Mucosa of descending colon (tissue), 3 donors: Measurements from ENCODE around the gene NETO1. TPM values are rescaled to one million over a fixed set of nuclear protein-coding genes. Genes with fewer than 3 reads are reported as not detected.

Source experiments
- ATAC-seq: fragments of 200-7000 bp; cut with Tn5 transposase; one replicate; pipeline ENCODE4 v1.9.1; 2020; ENCODE audit warnings: mild to moderate bottlenecking, moderate library complexity
- DNase-seq, 3 donors: peaks; one replicate each; pipeline ENCODE4 v3.0.0-alpha.2; 2020
- H3K36me3 ChIP-seq: fragments of 200-600 bp; one replicate; pipeline ENCODE4 v1.8.0; 2021; ENCODE audit warnings: low read depth, mild to moderate bottlenecking
- H3K4me1 ChIP-seq: fragments of 200-600 bp; one replicate; pipeline ENCODE4 v1.8.0; 2021; ENCODE audit warnings: low read depth, mild to moderate bottlenecking
- H3K4me3 ChIP-seq: fragments of 200-600 bp; one replicate; pipeline ENCODE4 v1.8.0; 2021; ENCODE audit warnings: mild to moderate bottlenecking
- H3K9me3 ChIP-seq: fragments of 200-600 bp; one replicate; pipeline ENCODE4 v1.8.0; 2021; ENCODE audit warnings: mild to moderate bottlenecking
- intact Hi-C, 2 donors: fragments of 100-400 bp; cut with DNase I in 1 of 2; cut with micrococcal nuclease in 1 of 2; formaldehyde crosslinking; loops; one replicate each; pipeline versions ENCODE4 v1.11.0 to v1.11.1; 2022; cut with DNase I, micrococcal nuclease
- total RNA-seq, 3 donors: library from RNA; stranded (reverse); fragmentation: NEBNext Ultra II Directional in 2 of 3; extraction: Animal tissue kit (Norgen Biotek cat#: 25700) in 2 of 3; gene quantifications; one replicate each; pipeline versions ENCODE4 v1.2.1 to v1.2.4, GENCODE V29; 2021 to 2023
- TF ChIP-seq, protein P1 (sequence below): fragments of 200-600 bp; IDR thresholded peaks from one replicate; pipeline ENCODE4 v1.8.0; 2022; ENCODE audit warnings: antibody characterized with exemption, mild to moderate bottlenecking
- donor health status: DM: no; HTN: no; CAD: no; lungs with moderate emphysema.
- donor health status: DM: no; HTN: no; CAD: no.
- donor health status: DM: no; HTN: yes; CAD: no.

The NETO1 gene
- total RNA-seq, 3 donors from 2014 or later: not detected

DNA sequence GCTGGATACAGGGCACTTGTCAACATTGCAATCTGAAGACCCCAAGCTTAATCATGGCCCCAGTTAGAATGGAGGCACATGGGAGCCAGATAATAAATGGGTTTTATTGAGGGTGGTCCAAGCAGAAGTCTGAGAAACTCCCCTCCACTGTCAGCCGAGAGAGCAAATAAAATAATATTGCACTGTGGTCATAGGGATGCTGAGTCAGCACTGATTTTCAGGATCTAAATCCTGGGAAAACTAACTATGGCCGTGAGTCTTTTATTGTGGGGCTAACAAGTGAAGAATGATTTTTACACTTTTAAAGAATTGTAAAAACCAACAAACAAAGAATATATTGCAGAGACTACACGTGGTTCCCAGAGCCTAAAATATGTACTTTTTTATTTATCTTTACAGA is 31.1 kb upstream of the NETO1 start:
- no peak overlapping the region for H3K4me3 ChIP-seq
- TF ChIP-seq, protein P1, sequence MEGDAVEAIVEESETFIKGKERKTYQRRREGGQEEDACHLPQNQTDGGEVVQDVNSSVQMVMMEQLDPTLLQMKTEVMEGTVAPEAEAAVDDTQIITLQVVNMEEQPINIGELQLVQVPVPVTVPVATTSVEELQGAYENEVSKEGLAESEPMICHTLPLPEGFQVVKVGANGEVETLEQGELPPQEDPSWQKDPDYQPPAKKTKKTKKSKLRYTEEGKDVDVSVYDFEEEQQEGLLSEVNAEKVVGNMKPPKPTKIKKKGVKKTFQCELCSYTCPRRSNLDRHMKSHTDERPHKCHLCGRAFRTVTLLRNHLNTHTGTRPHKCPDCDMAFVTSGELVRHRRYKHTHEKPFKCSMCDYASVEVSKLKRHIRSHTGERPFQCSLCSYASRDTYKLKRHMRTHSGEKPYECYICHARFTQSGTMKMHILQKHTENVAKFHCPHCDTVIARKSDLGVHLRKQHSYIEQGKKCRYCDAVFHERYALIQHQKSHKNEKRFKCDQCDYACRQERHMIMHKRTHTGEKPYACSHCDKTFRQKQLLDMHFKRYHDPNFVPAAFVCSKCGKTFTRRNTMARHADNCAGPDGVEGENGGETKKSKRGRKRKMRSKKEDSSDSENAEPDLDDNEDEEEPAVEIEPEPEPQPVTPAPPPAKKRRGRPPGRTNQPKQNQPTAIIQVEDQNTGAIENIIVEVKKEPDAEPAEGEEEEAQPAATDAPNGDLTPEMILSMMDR: no peak
- no peak for DNase-seq
- no peaks in the 10 kb centered on the region for H3K9me3 ChIP-seq
- intact Hi-C loops: no loop called here
- ATAC-seq: no peak
- H3K4me1 ChIP-seq: no peaks in the 10 kb centered on the region
- no peaks in the 10 kb centered on the region for H3K36me3 ChIP-seq

DNA sequence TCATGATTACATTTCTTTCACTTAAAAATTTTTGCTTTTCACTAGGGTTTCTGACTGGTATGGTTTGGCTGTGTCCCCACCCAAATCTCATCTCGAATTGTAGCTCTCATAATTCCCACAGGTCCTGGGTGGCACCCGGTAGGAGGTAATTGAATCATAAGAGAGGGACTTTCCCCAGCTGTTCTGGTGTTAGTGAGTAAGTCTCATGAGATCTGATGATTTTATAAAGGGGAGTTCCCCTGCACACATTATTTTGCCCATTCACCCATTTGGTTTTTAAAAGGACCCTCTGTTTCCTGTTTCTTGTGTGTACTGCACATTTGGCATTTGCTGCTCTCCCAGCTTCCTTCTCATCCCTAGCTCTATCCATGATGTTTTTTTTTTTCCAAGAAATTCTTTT is 27.8 kb upstream of the NETO1 start:
- no peak for DNase-seq
- Histone ChIP-seq H3K9me3 (no peaks in the 10 kb centered on the region), H3K36me3 (no peaks in the 10 kb centered on the region), H3K4me3 (no peak overlapping the region), H3K4me1 (no peaks in the 10 kb centered on the region)
- intact Hi-C loops: no loop called here
- no peak for ATAC-seq
- TF ChIP-seq, protein P1: no peak

DNA sequence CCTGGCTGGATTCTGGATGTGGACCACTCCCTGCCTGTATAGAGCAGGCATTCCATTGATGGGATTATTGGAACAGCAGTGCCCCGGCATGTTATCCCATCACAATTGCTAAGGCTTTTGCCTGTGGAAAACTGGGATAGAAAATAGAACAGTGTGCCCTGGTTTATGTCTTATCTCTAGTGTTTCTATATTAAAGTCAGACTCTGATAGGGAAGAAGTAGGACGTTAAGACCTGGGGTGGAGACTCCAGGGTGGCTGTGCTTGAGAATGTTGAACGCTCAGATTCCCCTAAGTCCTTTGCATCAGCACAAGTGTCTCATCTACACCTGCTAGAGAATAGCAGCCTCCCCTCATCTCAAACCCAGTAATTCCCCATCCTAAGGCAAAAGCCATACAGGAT is 10.8 kb upstream of the NETO1 start:
- intact Hi-C loops: no loop called here
- no peaks in the 10 kb centered on the region for H3K9me3 ChIP-seq
- H3K4me3 ChIP-seq: no peak overlapping the region
- H3K4me1 ChIP-seq: no peaks in the 10 kb centered on the region
- TF ChIP-seq, protein P1: no peak
- DNase-seq: no peak
- ATAC-seq: no peak
- H3K36me3 ChIP-seq: no peaks in the 10 kb centered on the region

DNA sequence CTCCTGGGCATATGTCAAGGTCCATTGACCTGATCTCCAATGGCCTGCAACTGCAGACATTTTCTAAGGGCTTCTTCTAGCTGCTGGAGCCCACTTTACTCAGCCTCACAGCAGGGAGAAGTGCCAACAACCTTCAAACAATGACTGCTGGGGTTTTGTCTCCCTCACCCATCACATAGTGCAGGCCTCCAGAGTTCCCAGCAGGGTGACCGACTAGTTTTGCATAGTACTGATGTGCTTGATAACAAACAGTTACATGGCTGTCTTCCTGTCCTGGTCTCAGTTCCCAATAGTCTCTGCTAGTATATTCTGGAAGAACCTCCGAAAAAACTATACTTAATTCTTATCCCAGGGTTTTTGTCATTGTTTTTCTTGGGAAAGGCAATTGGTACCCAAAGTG is 10.4 kb upstream of the NETO1 start:
- Histone ChIP-seq H3K4me3 (no peak overlapping the region), H3K4me1 (no peaks in the 10 kb centered on the region), H3K36me3 (no peaks in the 10 kb centered on the region), H3K9me3 (no peaks in the 10 kb centered on the region)
- DNase-seq (no peak), ATAC-seq (no peak)
- TF ChIP-seq, protein P1: no peak
- intact Hi-C loops: no loop called here

DNA sequence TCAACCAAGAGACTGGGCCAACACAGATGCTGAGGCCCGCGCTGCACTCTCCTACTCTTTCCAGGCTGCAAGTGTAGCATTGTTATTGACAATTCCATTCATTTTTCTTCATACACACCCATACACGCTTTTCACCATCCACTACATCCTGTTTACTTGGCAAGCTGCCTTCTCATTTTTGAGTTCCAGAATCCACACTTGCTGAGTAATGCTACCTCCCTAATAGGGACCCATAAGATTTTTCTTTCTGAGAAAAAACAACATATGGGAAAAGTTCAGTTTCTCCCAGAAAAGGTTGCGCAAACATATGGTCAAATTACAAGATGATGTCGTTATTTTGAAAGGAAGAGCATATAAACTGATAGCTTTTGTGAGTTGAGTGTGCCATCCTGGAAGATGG is 3.3 kb upstream of the NETO1 start:
- intact Hi-C loops: no loop called here
- no peak for ATAC-seq
- TF ChIP-seq, protein P1: no peak
- no peaks in the 10 kb centered on the region for H3K4me1 ChIP-seq
- no peak overlapping the region for H3K4me3 ChIP-seq
- no peaks in the 10 kb centered on the region for H3K36me3 ChIP-seq
- H3K9me3 ChIP-seq: no peaks in the 10 kb centered on the region
- DNase-seq: no peak
